Lower lobe of right lung (tissue), 2 donors: ENCODE results near the gene AGMO. TPM values are rescaled to one million over a fixed set of nuclear protein-coding genes. Genes with fewer than 3 reads are reported as not detected.

ENCODE experiments used
- ATAC-seq, 2 donors: fragments of 200-7000 bp; cut with Tn5 transposase; one replicate each; pipeline ENCODE4 v1.9.1; 2020 to 2022; ENCODE audit warnings: mild to moderate bottlenecking in 2 of 2, moderate library complexity in 2 of 2
- DNase-seq: peaks from one replicate; pipeline ENCODE4 v3.0.0-alpha.2; 2020
- H3K27ac ChIP-seq: fragments of 200-600 bp; one replicate; pipeline ENCODE4 v1.8.0; 2022
- H3K27me3 ChIP-seq: fragments of 200-600 bp; one replicate; pipeline ENCODE4 v1.8.0; 2022; ENCODE audit warnings: low read depth
- H3K36me3 ChIP-seq: fragments of 200-600 bp; one replicate; pipeline ENCODE4 v1.8.0; 2022; ENCODE audit warnings: mild to moderate bottlenecking
- H3K4me1 ChIP-seq: fragments of 200-600 bp; one replicate; pipeline ENCODE4 v1.8.0; 2022
- H3K4me3 ChIP-seq: fragments of 200-600 bp; one replicate; pipeline ENCODE4 v1.8.0; 2022; ENCODE audit warnings: mild to moderate bottlenecking
- H3K9me3 ChIP-seq: fragments of 200-600 bp; one replicate; pipeline ENCODE4 v1.8.0; 2022
- CTCF ChIP-seq: fragments of 200-600 bp; IDR thresholded peaks from one replicate; pipeline ENCODE4 v1.8.0; 2022; ENCODE audit warnings: antibody characterized with exemption, mild to moderate bottlenecking
- intact Hi-C: fragments of 100-400 bp; cut with DNase I; formaldehyde crosslinking; loops from one replicate; pipeline ENCODE4 v1.11.0; 2022
- total RNA-seq: library from RNA; stranded (reverse); fragmentation: NEBNext Ultra II Directional; extraction: Animal tissue kit (Norgen Biotek cat#: 25700); gene quantifications from one replicate; pipeline ENCODE4 v1.2.1, GENCODE V29; 2021
- donor health status: DM: no; HTN: yes; CAD: no; lungs with severe emphysema.

AGMO gene
- total RNA-seq, 1 donor from 2014 or later: not detected

- Histone ChIP-seq H3K4me3 (no peak overlapping the region), H3K9me3 (no peaks in the 10 kb centered on the region), H3K27me3 (no peaks in the 10 kb centered on the region), H3K4me1 (no peaks in the 10 kb centered on the region), H3K36me3 (no peaks in the 10 kb centered on the region), H3K27ac (no peak overlapping the region)
- TF ChIP-seq CTCF: no peak
- intact Hi-C loops: no loop called here
- DNase-seq: no peak
- ATAC-seq: no peak
Observed at GRCh38 chr7:15430191-15430590, 131.6 kb downstream of the AGMO start.

GRCh38 chr7:15424468-15424867 lies 137.3 kb downstream of the AGMO start:
- ATAC-seq (no peak), DNase-seq (no peak)
- H3K27ac ChIP-seq: no peak overlapping the region
- H3K4me3 ChIP-seq: no peak overlapping the region
- H3K9me3 ChIP-seq: no peaks in the 10 kb centered on the region
- H3K4me1 ChIP-seq: no peaks in the 10 kb centered on the region
- no peak for TF ChIP-seq CTCF
- no peaks in the 10 kb centered on the region for H3K27me3 ChIP-seq
- intact Hi-C loops: no loop called here
- H3K36me3 ChIP-seq: no peaks in the 10 kb centered on the region

- Histone ChIP-seq H3K4me1 (no peaks in the 10 kb centered on the region), H3K36me3 (no peaks in the 10 kb centered on the region), H3K4me3 (no peak overlapping the region), H3K27me3 (no peaks in the 10 kb centered on the region), H3K27ac (no peak overlapping the region), H3K9me3 (no peaks in the 10 kb centered on the region)
- DNase-seq: no peak
- intact Hi-C loops: no loop called here
- no peak for ATAC-seq
- no peak for TF ChIP-seq CTCF
Observed at GRCh38 chr7:15419596-15419995, 142.2 kb downstream of the AGMO start.

GRCh38 chr7:15418264-15418663 lies 143.6 kb downstream of the AGMO start:
- Histone ChIP-seq H3K36me3 (no peaks in the 10 kb centered on the region), H3K9me3 (no peaks in the 10 kb centered on the region), H3K4me1 (no peaks in the 10 kb centered on the region), H3K27me3 (no peaks in the 10 kb centered on the region), H3K27ac (no peak overlapping the region), H3K4me3 (no peak overlapping the region)
- intact Hi-C loops: no loop called here
- TF ChIP-seq CTCF: no peak
- DNase-seq (no peak), ATAC-seq (no peak)

- DNase-seq: no peak
Observed at GRCh38 chr7:15417341-15417988, 144.3 kb downstream of the AGMO start.

More at GRCh38 chr7:15417341-15417988, 144.3 kb downstream of the AGMO start:
- no peak overlapping the region for H3K4me3 ChIP-seq
- H3K27me3 ChIP-seq: no peaks in the 10 kb centered on the region
- intact Hi-C loops: no loop called here
- no peaks in the 10 kb centered on the region for H3K9me3 ChIP-seq
- H3K27ac ChIP-seq: no peak overlapping the region
- no peaks in the 10 kb centered on the region for H3K36me3 ChIP-seq
- no peak for TF ChIP-seq CTCF
- ATAC-seq: no peak
- no peaks in the 10 kb centered on the region for H3K4me1 ChIP-seq
